Stimulated activated CD4-positive, alpha-beta T cell treated with anti-CD3 and anti-CD28 coated beads, Interleukin-1b, Interleukin-23, amount 100 ng/mL, for 4 hours (primary cell): ENCODE results near the gene KCNJ14.

Experiments used
- DNase-seq, 2 donors: peaks; one replicate each; pipeline ENCODE4 v3.0.0-alpha.2; 2020; ENCODE audit warnings: low read depth in 2 of 2

Gene KCNJ14

GRCh38 chr19:48445606-48446481, 9.5 kb upstream of the KCNJ14 start, which contains the start of gene GRWD1:
GRWD1 (plus strand) TSS chr19:48445983; CDS start chr19:48446006, 23 bp downstream.
- DNase-seq = peak; percentile 79 to 88

DNA sequence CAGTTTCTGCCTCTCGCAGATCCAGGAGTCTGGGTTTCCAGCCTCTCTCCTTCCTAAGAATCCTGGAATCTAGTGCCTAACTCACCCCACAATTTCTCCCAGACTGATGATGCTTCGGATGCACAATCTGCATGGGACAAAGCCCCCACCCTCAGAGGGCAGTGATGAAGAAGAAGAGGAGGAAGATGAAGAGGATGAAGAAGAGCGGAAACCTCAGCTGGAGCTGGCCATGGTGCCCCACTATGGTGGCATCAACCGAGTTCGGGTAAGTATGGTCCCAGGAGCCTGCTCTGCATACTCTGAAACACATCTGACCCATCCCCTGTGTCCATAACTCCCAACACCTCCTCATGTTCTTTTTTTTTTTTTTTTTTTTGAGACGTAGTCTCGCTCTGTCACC, 8.8 kb upstream of the KCNJ14 start:
- DNase-seq = no peak

DNA sequence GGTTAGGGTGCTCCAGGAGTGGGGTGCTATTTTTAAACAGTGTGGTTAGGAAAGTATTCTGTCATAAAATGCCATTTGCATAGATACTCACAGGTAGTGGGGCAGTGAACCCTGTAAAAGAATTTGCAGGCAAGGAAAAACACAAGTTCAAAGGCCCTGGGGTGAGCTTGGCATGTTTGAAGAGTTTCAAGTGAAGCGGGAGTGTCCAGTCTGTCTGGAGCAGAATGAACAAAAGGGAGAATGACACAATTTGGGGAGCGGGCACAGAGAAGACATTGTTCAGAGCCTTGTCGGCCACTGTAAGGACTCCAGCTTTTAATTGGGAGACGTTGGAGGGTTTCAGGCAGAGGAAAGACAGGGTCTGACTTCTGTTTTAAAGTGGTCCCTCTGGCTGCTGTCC, 6.8 kb upstream of the KCNJ14 start:
- DNase-seq = no peak

GRCh38 chr19:48450441-48450840, 4.9 kb upstream of the KCNJ14 start:
- no peak for DNase-seq

DNA sequence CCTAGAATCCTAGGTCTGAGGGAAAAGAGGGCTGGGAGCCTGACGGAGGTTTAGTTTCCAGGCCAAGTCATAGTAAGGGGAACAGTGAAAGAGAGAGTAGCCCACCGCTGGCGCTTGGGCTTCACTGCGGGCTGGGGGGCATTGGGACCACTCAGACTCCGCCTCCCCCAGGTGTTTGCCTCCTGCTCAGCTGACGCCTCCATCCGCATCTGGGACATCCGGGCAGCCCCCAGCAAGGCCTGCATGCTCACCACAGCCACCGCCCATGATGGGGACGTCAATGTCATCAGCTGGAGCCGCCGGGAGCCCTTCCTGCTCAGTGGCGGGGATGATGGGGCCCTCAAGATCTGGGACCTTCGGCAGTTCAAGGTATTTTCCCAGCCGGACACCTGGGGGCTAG, 4.5 kb upstream of the KCNJ14 start:
- no peak for DNase-seq

DNA sequence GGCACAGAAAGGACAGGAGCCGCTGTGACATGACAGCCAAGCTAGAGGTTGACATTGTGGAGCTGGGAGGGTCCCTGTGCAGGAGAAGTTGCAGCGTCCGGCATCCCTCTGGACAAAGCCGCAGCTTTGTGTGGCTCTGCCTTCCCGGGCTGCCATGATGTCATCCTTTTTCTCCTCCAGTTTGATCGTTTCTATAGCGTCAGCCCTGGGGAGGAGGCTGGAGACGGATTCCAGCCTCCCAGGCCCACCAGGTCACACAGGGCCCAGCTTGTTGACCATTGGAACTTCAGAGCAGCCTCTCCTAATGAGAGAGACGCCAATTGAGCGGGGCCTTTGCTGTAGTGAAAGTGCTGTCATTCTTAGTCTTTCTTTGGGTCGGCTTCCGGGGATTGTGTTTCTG, 3.8 kb upstream of the KCNJ14 start:
- no peak for DNase-seq

DNA sequence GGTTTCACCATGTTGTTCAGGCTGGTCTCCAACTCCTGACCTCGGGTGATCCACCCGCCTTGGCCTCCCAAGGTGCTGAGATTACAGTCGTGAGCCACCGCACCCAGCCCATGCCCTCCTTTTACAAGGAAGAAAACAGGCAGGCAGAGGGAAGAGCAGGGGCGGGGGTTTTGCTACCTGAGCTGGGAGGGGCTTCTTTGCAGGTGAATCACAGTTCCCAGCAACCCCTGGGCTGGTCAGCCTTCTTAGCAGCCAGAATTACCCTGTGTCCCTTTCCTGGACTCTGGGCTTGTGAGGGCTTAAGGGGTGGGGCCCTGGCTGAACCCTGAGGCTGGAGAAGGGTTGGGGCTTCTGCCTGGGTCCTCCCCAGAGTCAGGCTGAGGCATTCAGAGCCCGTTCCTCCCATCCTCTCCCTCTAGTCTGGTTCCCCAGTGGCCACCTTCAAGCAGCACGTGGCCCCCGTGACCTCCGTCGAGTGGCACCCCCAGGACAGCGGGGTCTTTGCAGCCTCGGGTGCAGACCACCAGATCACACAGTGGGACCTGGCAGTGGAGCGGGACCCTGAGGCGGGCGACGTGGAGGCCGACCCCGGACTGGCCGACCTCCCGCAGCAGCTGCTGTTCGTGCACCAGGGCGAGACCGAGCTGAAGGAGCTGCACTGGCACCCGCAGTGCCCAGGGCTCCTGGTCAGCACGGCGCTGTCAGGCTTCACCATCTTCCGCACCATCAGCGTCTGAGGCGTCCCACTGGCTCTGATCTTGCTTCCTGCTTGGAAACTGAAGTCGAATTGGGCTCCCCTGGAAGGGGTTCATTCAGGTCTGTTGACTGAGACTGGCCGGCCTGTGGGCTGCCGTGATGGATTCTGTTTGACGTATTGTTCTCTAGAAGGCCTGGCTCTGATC, 2.8 kb upstream of the KCNJ14 start:
- DNase-seq = no peak

GRCh38 chr19:48454150-48454730, 1.1 kb upstream of the KCNJ14 start:
- no peak for DNase-seq

- no peak for DNase-seq
Measured at GRCh38 chr19:48455908-48456562, 661 bp downstream of the KCNJ14 start.

GRCh38 chr19:48456864-48457263, 1.5 kb downstream of the KCNJ14 start:
- no peak for DNase-seq

- DNase-seq = no peak
Measured at GRCh38 chr19:48458016-48458415, 2.6 kb downstream of the KCNJ14 start.

GRCh38 chr19:48461651-48461981, 6.2 kb downstream of the KCNJ14 start:
- DNase-seq = no peak

DNA sequence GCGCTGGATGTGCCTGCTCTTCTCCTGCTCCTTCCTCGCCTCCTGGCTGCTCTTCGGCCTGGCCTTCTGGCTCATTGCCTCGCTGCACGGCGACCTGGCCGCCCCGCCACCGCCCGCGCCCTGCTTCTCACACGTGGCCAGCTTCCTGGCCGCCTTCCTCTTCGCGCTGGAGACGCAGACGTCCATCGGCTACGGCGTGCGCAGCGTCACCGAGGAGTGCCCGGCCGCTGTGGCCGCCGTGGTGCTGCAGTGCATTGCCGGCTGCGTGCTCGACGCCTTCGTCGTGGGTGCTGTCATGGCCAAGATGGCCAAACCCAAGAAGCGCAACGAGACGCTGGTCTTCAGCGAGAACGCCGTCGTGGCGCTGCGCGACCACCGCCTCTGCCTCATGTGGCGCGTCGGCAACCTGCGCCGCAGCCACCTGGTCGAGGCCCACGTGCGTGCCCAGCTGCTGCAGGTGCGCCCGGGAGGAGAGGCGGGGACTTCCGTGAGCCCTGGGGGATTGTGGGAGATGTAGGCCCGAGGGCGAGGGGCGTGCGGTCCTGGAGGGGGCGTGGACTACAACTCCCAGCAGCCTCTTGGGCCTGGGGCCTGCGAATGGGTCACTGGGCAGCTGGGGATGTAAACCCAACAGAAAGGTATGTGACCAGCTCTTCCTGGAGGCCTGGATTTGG, 6.7 kb downstream of the KCNJ14 start:
- no peak for DNase-seq

- no peak for DNase-seq
Measured at GRCh38 chr19:48465215-48465614, 9.8 kb downstream of the KCNJ14 start.

DNA sequence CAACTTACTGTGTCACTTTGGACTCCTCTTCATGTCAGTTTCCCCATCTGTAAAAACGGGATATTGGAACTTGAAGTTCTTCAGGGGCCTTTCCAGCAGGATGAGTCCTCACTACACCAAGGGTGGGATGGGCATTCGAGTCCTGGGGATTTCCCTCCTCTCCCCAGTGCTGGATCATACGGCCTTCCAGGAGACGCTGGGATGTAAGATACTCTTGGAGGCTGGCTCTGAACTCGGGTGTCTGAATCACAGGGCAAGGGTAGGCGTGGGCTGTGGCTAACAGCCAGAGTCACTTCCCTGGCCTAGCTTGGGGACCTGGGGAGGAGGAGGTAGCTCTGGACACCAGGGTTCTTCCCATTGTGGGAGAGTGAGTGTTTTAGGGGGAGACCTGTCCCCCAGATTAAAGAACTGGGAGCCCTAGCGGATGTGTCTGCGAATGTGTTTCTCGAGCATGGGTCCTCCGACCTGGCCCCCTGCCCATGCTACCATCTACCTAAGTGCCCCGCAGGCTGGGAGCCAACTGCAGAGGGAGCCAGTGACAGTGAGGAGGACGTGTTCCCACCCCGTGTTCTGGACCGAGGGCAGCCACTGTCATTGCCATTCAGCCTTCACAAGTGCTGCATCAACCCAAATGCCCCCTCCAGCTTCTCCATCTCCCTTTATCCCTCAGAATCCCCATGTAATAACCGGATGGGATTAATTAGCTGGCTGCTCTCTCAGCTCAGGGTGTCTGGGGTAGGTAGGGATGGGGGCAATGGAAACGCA, 11.4 kb downstream of the KCNJ14 start:
- DNase-seq = no peak

DNA sequence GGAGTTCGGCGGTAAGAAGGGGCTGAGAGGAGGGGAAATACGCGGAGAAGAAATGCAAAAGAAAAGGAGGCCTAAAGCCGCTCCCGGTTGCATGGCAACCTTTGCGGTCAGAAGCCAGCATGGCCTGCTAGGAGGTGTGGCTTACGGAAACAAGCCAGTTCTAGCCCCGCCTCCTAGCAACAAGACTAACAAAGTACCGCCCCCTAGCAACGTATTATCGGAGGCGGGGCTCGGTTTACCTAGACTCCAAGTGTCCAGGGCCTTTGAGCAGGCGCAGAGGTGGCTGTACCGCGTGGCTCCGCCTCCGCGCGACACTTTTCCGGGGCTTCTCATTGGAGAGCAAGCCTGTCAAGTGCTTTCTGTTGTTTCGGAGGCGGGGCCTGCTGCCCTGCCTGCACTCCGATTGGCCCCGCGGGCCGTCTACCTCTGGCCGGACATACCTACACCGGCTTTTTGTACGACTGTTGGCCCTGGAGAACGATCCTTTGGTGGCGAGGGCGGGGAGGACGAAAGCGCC, 13.5 kb downstream of the KCNJ14 start:
- peak; percentile 97 to 98 for DNase-seq

GRCh38 chr19:48469289-48469881, 14.0 kb downstream of the KCNJ14 start, which contains the start of gene CYTH2:
CYTH2 (plus strand) TSS chr19:48469369; CDS start chr19:48469508, 139 bp downstream.
- peak; percentile 35 to 64 for DNase-seq

DNA sequence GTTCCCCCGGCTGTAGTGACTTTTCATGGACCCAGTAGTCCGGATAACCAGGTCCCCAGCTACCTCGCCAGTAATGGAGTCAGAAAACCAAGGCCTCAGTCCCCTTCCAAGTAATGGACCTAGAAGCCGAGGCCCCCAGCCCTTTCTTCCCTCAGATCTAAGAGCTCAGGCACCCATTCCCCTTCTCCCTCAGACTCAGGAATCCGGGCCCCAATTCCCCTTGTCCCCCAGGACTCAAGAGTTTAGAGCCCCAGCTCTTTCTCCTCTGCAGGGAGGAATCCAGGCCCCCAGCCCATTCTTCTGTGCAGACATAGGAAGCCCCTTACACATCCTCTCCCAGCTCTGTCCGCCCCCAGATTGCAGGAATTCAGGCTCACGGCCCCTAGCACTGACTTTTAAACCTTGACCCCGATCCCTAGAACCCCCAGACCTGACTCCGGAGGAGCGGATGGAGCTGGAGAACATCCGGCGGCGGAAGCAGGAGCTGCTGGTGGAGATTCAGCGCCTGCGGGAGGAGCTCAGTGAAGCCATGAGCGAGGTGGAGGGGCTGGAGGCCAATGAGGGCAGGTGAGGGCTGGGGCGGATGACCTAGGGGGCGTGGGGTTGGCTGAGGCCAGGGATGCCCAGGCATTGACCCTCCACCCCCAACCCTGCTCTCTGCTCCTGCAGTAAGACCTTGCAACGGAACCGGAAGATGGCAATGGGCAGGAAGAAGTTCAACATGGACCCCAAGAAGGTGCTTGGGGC, 14.7 kb downstream of the KCNJ14 start:
- no peak for DNase-seq

DNA sequence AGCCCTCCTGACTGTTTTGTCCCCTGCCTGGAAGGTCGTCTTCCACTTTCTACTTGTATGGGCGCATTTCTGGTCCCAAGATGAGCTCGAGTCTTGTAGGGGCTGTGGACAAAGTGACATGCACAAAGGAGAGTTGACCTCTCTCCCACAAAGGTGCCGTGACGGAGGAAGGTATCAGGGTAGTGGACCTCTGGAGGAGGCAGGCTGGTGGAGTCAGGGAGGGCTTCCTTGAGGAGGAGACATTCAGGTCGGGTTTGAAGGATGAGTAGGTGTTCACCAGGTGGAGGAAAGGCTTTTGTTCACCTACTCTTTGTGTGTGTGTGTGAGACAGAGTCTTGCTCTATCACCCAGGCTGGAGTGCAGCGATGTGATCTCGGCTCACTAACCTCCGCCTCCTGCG, 15.5 kb downstream of the KCNJ14 start:
- DNase-seq = no peak
